Inflammatory macrophage treated with lipopolysaccharide for 1 hour (primary cell): ENCODE results near the gene PHLPP2.

Experiments used
- DNase-seq, 2 donors: peaks; one replicate each; pipeline ENCODE4 v3.0.0-alpha.2; 2020 to 2022

The PHLPP2 gene

DNA sequence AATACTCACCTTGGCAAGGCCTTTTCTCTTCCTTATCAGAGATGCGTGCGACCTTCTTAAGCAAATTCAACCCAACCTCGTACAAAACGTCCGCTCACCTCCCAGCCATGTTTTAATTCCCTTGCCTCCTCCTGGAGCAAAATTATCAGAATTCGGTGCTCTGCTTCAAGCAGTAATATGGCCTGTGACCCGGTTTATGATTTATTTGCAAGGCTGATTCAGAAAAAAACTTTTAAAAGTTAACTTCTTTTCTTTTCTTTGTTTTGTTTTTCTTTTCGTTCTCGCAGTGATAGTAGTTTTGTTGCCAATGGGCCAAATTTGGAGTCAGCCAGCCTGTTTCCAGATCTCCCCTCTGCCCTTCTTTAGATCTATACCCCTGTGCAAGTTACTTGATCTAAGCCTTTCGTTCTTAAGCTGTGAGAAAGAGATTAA is at the start of gene PHLPP2:
Gene PHLPP2, minus strand, starts transcription at position 382 of the 432 bp plus-strand sequence. CDS start 9,906 bp downstream, outside the sequence.
- no peak for DNase-seq

DNA sequence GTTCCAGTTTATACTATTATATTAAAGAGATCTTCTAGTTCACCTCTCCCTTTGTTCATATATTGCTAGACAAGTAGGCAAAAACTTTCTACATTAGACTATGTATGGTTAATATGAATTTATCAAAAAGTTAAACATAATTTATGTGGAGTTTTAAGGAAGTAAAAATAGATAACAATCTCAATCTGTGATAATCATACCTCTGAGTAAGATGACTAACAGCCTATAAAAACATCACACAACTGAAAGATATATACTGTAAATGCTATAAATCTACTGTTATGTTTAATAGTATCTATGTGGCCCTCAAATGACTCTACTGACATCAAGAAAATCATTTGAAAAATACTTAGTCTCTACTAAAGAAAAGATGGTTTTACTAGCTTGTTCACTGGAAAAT is 47.1 kb upstream of the PHLPP2 start:
- DNase-seq = no peak

GRCh38 chr16:71769222-71769621 is 44.7 kb upstream of the PHLPP2 start:
- DNase-seq = no peak

DNA sequence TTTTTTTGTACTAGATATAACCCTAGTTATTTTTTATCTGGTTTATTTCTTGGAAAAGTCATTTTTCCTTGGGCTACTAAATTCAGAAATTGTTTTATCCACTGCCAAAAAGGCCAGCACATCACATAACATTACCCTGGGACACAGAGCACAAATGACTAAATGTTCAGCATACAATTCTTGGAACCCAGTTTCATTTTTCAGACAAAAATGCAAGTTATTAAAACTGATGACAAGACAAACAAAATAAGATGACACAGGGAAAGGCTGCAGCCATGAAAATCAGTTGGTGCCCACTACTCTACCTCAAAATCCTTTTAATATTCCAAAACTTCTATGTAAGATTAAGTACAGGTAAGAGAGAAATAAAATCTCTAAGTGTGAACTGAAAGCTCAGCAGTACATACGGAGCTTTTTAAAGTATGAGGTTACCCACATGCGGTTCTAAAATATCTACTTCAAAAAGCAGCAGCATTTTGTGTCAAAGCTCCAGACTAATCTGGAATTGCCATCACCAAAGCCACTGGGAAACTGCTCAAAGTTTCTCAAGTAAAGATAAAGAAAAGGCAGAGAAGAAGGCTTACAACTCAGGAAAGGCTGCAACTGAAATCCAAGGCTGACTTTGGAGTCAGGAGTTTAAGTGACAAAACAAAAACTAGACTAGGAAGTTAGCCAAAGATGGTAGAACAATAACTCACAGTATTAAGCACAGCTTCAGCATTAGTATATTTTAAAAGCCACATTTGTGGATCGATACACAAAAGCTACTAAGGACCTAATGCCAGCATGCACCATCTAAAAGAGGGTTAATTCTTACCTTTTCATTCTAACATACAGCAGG is 42.8 kb upstream of the PHLPP2 start:
- no peak for DNase-seq

- no peak for DNase-seq
These were observed 37.7 kb upstream of the PHLPP2 start for GRCh38 chr16:71762186-71762585.

- no peak for DNase-seq
These were observed 36.6 kb upstream of the PHLPP2 start for GRCh38 chr16:71761097-71761496.

DNA sequence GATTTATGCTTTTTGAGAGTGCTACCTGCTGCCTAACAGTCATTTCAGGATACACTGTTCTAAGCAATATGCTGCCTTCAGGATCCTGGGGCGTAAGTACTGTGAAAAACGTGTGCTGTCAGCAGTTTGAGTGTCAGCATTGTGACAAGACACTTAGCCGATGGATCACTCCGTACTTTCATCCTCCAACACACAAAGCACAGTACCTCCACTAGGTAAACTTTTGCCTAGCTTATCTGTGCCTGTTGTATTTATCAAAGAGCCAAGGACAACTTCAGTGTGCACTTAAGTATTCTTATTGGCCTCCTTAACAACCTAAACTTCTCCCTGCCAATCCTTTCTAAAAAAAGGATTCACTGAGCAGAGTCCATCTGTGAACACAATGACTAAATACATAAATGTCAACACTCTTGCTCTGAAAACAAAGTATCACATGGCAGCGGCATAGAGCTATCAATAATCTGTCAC is 33.8 kb upstream of the PHLPP2 start:
- no peak for DNase-seq

DNA sequence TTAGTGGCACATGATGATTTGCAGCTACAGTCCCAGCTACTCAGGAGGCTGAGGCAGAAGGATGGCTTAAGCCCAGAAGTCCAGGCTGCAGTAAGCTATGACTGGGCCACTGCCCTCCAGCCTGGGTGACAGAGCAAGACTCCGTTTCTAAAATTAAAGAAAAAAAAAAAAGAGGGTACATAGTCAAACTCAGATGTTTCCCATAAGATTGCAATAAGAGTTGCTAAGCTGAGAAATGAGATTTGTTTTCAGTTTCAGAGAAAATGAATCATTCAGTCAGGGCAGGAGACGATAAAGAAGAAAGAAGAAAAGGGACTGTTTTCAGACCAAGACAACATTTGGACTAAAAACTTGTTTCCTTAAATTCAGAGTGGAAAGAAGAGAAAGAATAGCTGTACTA is 30.2 kb upstream of the PHLPP2 start:
- DNase-seq = no peak

GRCh38 chr16:71754108-71754507 is 29.6 kb upstream of the PHLPP2 start:
- DNase-seq = no peak

GRCh38 chr16:71748226-71748625 is 23.7 kb upstream of the PHLPP2 start:
- DNase-seq = no peak

DNA sequence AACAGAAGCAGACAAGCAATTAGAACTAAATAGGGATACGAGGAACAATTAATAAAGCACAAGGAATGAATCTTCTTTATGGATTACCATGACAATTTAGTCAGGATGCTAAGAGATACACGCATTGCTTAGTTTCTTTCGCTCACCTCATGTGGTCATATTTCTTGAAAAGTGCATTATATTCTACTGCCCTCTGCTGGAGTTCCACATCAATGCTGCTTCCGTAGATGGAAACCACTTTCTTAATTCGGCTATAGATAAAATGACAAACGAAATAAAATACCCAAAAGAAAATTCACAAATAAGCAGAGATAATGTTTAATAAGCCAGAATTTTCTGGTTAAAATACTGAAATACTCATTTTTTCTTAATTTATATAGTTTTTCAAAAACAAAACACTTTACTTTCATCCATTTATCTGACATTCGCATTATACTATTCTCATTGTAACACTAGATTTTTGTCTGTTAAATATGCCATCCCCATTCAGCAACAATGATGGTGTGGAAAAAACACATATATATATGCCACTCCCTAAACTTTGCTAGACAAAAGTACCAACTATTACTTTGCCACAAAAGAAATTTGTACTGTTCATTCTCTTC is 22.0 kb upstream of the PHLPP2 start:
- DNase-seq = peak; percentile 13 to 60

- no peak for DNase-seq
These were observed 14.4 kb upstream of the PHLPP2 start for GRCh38 chr16:71738855-71739254.

- DNase-seq = no peak
These were observed 13.0 kb upstream of the PHLPP2 start for GRCh38 chr16:71737501-71737900.

DNA sequence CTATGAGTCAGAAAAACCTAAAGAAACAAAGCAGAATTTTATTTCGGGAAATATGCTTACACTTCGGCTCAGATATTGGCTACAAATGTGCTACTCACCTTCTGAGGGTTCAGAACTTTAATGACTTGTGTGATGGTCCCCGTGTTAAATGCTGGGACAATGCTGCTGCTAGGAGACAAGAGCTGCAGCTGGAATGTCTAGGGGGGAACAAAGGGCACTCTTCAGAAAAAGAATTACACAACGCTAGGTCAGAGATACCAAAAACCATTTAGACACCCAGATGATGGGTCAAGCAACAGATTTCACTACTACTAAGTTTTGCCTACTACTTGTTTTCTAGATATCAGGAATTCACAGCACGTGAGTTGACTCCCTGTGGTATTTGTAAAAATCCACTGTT is 10.0 kb upstream of the PHLPP2 start:
- no peak for DNase-seq

GRCh38 chr16:71732587-71732986 is 8.1 kb upstream of the PHLPP2 start:
- no peak for DNase-seq

- DNase-seq = peak; percentile 25 to 28
These were observed 3.2 kb upstream of the PHLPP2 start for GRCh38 chr16:71727551-71728324.

GRCh38 chr16:71726476-71727315 is 2.2 kb upstream of the PHLPP2 start:
- DNase-seq = peak; percentile 66 to 76

GRCh38 chr16:71723537-71724319 is 773 bp downstream of the PHLPP2 start:
- peak; percentile 48 to 60 for DNase-seq

DNA sequence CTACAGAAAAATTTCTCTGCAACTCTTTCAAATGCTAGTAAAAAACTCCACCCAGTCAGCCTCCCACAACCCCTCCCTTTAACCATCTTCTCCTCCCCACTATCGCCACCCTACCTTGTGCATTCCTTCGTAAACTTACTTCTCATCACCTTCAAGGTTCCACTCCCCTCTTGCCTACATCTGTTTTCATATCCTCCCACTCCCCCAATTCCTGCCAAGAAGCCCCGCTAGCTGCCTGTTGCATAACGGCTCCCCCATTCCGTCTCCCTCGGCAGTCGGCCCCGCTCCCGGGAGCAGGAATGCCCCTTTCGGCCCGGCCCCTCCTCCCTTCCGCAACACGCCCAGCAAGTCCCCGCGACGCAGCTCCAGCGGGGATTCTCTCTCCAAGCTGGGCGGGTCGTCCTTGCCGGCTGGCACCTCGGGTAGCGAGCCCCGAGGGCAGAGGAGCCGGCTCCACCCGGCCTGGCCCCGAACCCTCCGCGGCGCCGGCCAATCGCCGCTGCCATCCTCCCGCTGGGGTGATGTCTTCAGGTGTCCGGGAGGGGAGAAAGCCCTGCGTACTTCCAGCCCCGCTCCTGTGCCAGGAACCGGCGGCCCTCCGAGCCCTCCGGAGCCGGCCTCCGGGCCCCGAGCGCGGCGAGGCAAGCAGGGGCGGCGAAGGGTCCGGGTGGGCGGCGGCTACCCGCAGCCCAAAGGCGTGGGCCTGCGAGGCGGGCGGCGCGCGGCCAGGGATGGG is 1.5 kb downstream of the PHLPP2 start:
- DNase-seq = peak; percentile 29 to 51

- DNase-seq = no peak
These were observed 3.3 kb downstream of the PHLPP2 start for GRCh38 chr16:71721066-71721740.
